ENCODE data around the gene E2F3. TPM values are rescaled to one million over a fixed set of nuclear protein-coding genes. Genes with fewer than 3 reads are reported as not detected.

Gene E2F3
- total RNA-seq, 4 donors from 2014 or later: 1.8 to 5.5 (median 3.3) TPM

GRCh38 chr6:20403766-20404640, 2.3 kb downstream of the E2F3 start:
- H3K27me3 ChIP-seq: no peaks in the 10 kb centered on the region
- peak overlapping the region; percentile 79 to 80 for H3K27ac ChIP-seq
- H3K4me3 ChIP-seq: peak overlapping the region; percentile 49 to 72
- intact Hi-C loops (cut with DNase I; ENCODE audit: low total_unique reads): no loop called here
- H3K9me3 ChIP-seq: no peaks in the 10 kb centered on the region
- no peaks in the 10 kb centered on the region for H3K36me3 ChIP-seq
- DNase-seq: peak in 1 of 2 donors; percentile 19
- H3K4me1 ChIP-seq: no peaks in the 10 kb centered on the region
- TF ChIP-seq CTCF (IDR thresholded peaks at IDR 0.05) (no peak), POLR2A (IDR thresholded peaks at IDR 0.05) (no peak)

GRCh38 chr6:20404641-20405032, 3.0 kb downstream of the E2F3 start:
- Histone ChIP-seq H3K4me3 (peak overlapping the region in 1 of 2 donors; percentile 49), H3K27ac (peak overlapping the region; percentile 79 to 80), H3K27me3 (no peaks in the 10 kb centered on the region), H3K9me3 (no peaks in the 10 kb centered on the region), H3K4me1 (no peaks in the 10 kb centered on the region), H3K36me3 (no peaks in the 10 kb centered on the region)
- TF ChIP-seq POLR2A (IDR thresholded peaks at IDR 0.05) (no peak), CTCF (IDR thresholded peaks at IDR 0.05) (peak; percentile 9 to 33 (median 24))
- intact Hi-C loops (cut with DNase I; ENCODE audit: low total_unique reads): no loop called here
- peak in 1 of 2 donors; percentile 24 for DNase-seq

- no peaks in the 10 kb centered on the region for H3K27me3 ChIP-seq
- H3K9me3 ChIP-seq: no peaks in the 10 kb centered on the region
- H3K4me1 ChIP-seq: no peaks in the 10 kb centered on the region
- DNase-seq: no peak
- H3K4me3 ChIP-seq: no peak overlapping the region
- H3K27ac ChIP-seq: no peak overlapping the region
- H3K36me3 ChIP-seq: no peaks in the 10 kb centered on the region
- TF ChIP-seq CTCF (IDR thresholded peaks at IDR 0.05): no peak
- no peak for TF ChIP-seq POLR2A (IDR thresholded peaks at IDR 0.05)
- intact Hi-C loops (cut with DNase I; ENCODE audit: low total_unique reads): no loop called here
Measured at GRCh38 chr6:20408851-20409250, 7.2 kb downstream of the E2F3 start.

GRCh38 chr6:20409427-20409971, 7.8 kb downstream of the E2F3 start:
- no peaks in the 10 kb centered on the region for H3K36me3 ChIP-seq
- no peak overlapping the region for H3K4me3 ChIP-seq
- no peak overlapping the region for H3K27ac ChIP-seq
- H3K9me3 ChIP-seq: no peaks in the 10 kb centered on the region
- no peaks in the 10 kb centered on the region for H3K4me1 ChIP-seq
- TF ChIP-seq POLR2A (IDR thresholded peaks at IDR 0.05) (no peak), CTCF (IDR thresholded peaks at IDR 0.05) (no peak)
- no peak for DNase-seq
- H3K27me3 ChIP-seq: no peaks in the 10 kb centered on the region
- intact Hi-C loops (cut with DNase I; ENCODE audit: low total_unique reads): no loop called here

GRCh38 chr6:20411544-20411943, 9.9 kb downstream of the E2F3 start:
- Histone ChIP-seq H3K4me1 (no peaks in the 10 kb centered on the region), H3K4me3 (no peak overlapping the region), H3K36me3 (no peaks in the 10 kb centered on the region), H3K9me3 (no peaks in the 10 kb centered on the region), H3K27me3 (no peaks in the 10 kb centered on the region), H3K27ac (no peak overlapping the region)
- DNase-seq: no peak
- intact Hi-C loops (cut with DNase I; ENCODE audit: low total_unique reads): no loop called here
- TF ChIP-seq CTCF (IDR thresholded peaks at IDR 0.05) (no peak), POLR2A (IDR thresholded peaks at IDR 0.05) (no peak)

Data from uterus (tissue), 4 donors.